Calu3 (cell line): Measurements from ENCODE around the gene ANK2. TPM values are rescaled to one million over a fixed set of nuclear protein-coding genes. Genes with fewer than 3 reads are reported as not detected.

Experiments
- BruUV-seq: library from RNA; stranded (reverse); fragments of 400-500 nt; replicated peaks from 2 replicates; lab custom pipeline; 2021; lab: Mats Ljungman, UMichigan
- CTCF ChIA-PET: fragments of 300-600 bp; sonication (Branson Sonifier 250); formaldehyde crosslinking; loops from one replicate; lab custom pipeline; 2022; ENCODE audit warnings: antibody characterized with exemption; lab: Charles Lee
- DNase-seq: peaks from one replicate; pipeline ENCODE4 v3.0.0; 2022
- H3K27ac Mint-ChIP-seq: one replicate; pipeline ENCODE4 v1.8.0; 2022; ENCODE audit warnings: mixed read lengths; ENCODE audit not compliant: unreplicated experiment
- H3K27me3 Mint-ChIP-seq: one replicate; pipeline ENCODE4 v1.8.0; 2022; ENCODE audit warnings: mixed read lengths; ENCODE audit not compliant: unreplicated experiment
- H3K36me3 Mint-ChIP-seq: one replicate; pipeline ENCODE4 v1.8.0; 2022; ENCODE audit warnings: mild to moderate bottlenecking, moderate library complexity, mixed read lengths; ENCODE audit not compliant: insufficient read depth, unreplicated experiment
- H3K4me1 Mint-ChIP-seq: one replicate; pipeline ENCODE4 v1.8.0; 2022; ENCODE audit warnings: mild to moderate bottlenecking, low read depth, mixed read lengths; ENCODE audit not compliant: unreplicated experiment
- H3K4me3 Mint-ChIP-seq: one replicate; pipeline ENCODE4 v1.8.0; 2022; ENCODE audit warnings: mild to moderate bottlenecking, low read depth, moderate library complexity, mixed read lengths; ENCODE audit not compliant: unreplicated experiment
- H3K9me3 Mint-ChIP-seq: one replicate; pipeline ENCODE4 v1.8.0; 2022; ENCODE audit warnings: low read depth, mixed read lengths; ENCODE audit not compliant: unreplicated experiment
- intact Hi-C: fragments of 100-400 bp; cut with micrococcal nuclease; formaldehyde crosslinking; loops from one replicate; pipeline ENCODE4 v1.10.0; 2022; ENCODE audit not compliant: unreplicated experiment
- total RNA-seq: library from RNA; stranded (reverse); gene quantifications from 2 replicates; pipeline ENCODE4 v1.2.3, GENCODE V29; 2022
- TF ChIP-seq, protein P1 (sequence below): fragments of 200-600 bp; IDR thresholded peaks from one replicate; pipeline ENCODE4 v1.8.0; 2022; ENCODE audit warnings: antibody characterized with exemption; ENCODE audit not compliant: unreplicated experiment

ANK2 gene
- total RNA-seq, 1 experiment from 2014 or later: 4.1 TPM

DNA sequence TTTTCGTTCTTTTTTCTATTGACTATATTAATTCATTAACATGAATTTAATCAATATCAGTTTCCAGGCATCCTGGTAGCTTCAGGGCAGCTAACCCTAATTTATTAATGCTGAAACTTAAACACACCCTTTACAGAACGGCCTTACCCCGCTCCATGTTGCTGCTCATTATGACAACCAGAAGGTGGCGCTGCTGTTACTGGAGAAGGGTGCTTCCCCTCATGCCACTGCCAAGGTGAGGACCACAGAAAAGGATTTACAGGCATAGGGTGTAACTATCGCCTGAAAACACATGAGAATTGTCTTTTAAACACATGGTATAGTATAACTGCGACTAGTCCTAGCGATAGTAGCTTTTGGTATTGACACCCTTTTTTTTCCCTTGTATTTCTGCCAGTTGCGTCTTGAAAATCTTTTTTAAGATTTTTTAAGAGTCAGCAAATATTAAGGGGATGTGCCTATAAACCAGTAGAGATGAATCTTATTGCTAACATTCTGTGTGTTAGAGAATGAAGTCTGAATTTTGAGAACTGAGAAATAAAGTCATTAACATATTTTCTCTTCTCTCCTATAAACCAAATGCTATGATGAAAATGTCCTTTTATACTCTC is 229.0 kb downstream of the ANK2 start:
- TF ChIP-seq, protein P1, sequence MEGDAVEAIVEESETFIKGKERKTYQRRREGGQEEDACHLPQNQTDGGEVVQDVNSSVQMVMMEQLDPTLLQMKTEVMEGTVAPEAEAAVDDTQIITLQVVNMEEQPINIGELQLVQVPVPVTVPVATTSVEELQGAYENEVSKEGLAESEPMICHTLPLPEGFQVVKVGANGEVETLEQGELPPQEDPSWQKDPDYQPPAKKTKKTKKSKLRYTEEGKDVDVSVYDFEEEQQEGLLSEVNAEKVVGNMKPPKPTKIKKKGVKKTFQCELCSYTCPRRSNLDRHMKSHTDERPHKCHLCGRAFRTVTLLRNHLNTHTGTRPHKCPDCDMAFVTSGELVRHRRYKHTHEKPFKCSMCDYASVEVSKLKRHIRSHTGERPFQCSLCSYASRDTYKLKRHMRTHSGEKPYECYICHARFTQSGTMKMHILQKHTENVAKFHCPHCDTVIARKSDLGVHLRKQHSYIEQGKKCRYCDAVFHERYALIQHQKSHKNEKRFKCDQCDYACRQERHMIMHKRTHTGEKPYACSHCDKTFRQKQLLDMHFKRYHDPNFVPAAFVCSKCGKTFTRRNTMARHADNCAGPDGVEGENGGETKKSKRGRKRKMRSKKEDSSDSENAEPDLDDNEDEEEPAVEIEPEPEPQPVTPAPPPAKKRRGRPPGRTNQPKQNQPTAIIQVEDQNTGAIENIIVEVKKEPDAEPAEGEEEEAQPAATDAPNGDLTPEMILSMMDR: peak; percentile 47
- Mint-ChIP-seq H3K36me3 (no peaks in the 10 kb centered on the region), H3K4me3 (no peak overlapping the region), H3K27me3 (no peaks in the 10 kb centered on the region), H3K27ac (no peak overlapping the region), H3K9me3 (no peaks in the 10 kb centered on the region), H3K4me1 (no peaks in the 10 kb centered on the region)
- BruUV-seq: no TSS peak
- peak; percentile 65 for DNase-seq
- intact Hi-C loops: loop anchor here (5.0 kb wide), 1 partner anchor 1104 kb away; no protein-coding TSS in a partner anchor
- CTCF ChIA-PET: no interaction called here

DNA sequence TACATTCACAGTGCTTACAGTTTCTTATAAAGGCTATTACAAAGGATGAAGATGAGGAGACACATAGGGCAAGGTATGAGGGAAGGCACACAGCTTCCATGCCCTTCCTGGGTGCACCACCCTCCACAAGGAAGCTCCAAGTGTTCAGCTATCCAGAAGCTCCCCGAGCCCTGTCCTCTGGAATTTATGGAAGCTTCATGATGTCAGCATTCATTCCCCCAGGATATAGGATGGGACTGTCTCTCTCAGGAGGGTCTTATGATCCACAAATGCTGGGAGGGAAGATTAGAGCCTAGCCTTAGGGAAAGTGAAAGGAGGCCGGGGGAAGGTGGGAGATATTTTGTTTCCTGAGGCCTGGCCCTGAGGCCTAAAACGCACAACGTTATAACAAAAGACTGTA is 236.0 kb downstream of the ANK2 start:
- intact Hi-C loops: no loop called here
- Mint-ChIP-seq H3K4me1 (no peaks in the 10 kb centered on the region), H3K36me3 (no peaks in the 10 kb centered on the region), H3K9me3 (no peaks in the 10 kb centered on the region), H3K27me3 (no peaks in the 10 kb centered on the region), H3K4me3 (no peak overlapping the region), H3K27ac (no peak overlapping the region)
- BruUV-seq: no TSS peak
- CTCF ChIA-PET: interaction anchor here (1.1 kb wide), 1 partner anchor 13 kb away, joined by 3 read pairs; no protein-coding TSS in a partner anchor
- DNase-seq: no peak
- TF ChIP-seq, protein P1: no peak

DNA sequence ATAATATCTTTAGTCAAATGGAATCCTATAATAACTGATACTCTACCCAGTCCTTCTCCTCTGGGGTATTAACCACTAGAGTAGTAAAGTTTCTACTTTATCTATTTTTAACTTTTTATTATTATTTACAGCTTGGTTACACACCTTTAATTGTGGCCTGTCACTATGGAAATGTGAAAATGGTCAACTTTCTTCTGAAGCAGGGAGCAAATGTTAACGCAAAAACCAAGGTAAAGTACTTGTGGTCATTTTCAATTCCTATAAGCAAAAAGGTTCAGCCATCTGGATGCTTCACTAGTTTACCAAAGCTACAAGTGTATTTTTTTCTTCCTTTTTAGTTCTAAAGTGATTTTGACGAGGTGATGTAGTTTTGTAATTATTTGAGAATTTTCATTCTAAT is 238.8 kb downstream of the ANK2 start:
- H3K27ac Mint-ChIP-seq: no peak overlapping the region
- TF ChIP-seq, protein P1: no peak
- intact Hi-C loops: no loop called here
- BruUV-seq: no TSS peak
- CTCF ChIA-PET: no interaction called here
- no peak for DNase-seq
- no peak overlapping the region for H3K4me3 Mint-ChIP-seq
- H3K4me1 Mint-ChIP-seq: peaks cover 8% of the 10 kb centered on the region
- no peaks in the 10 kb centered on the region for H3K27me3 Mint-ChIP-seq
- no peaks in the 10 kb centered on the region for H3K36me3 Mint-ChIP-seq
- H3K9me3 Mint-ChIP-seq: no peaks in the 10 kb centered on the region

DNA sequence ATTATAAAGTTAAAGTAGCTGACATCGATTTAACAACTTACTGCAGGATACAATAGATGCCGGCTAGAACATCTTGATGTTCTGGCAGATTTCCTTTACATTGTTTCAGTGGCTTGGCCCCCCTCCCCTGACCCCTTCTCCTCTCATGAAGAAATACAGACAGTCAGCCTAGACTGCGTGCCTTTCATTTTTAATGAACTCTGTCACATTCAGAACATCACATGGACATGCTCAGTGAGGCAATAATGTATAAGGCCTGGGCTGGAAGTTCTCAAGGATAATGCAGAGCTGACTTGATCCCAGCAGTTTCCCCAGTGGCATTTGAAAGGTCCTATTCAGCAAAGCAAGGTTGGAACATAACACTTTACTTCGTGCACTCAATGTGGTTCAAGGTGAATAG is 239.2 kb downstream of the ANK2 start:
- BruUV-seq: no TSS peak
- Mint-ChIP-seq H3K27ac (no peak overlapping the region), H3K36me3 (no peaks in the 10 kb centered on the region), H3K4me3 (no peak overlapping the region), H3K4me1 (peaks cover 8% of the 10 kb centered on the region), H3K27me3 (no peaks in the 10 kb centered on the region), H3K9me3 (no peaks in the 10 kb centered on the region)
- TF ChIP-seq, protein P1: no peak
- no peak for DNase-seq
- intact Hi-C loops: no loop called here
- CTCF ChIA-PET: no interaction called here
